HuH-7.5 (cell line): ENCODE measurements around the gene RAB11B.
"Not testable (repeated sequence)": the region's sequence is repeated elsewhere in the genome, so short reads cannot be mapped to it uniquely, and the experiment has no call there.

Experiments used
- DNase-seq: peaks from one replicate; pipeline ENCODE4 v3.0.0; 2011; ENCODE audit warnings: low spot score

Gene RAB11B

DNA sequence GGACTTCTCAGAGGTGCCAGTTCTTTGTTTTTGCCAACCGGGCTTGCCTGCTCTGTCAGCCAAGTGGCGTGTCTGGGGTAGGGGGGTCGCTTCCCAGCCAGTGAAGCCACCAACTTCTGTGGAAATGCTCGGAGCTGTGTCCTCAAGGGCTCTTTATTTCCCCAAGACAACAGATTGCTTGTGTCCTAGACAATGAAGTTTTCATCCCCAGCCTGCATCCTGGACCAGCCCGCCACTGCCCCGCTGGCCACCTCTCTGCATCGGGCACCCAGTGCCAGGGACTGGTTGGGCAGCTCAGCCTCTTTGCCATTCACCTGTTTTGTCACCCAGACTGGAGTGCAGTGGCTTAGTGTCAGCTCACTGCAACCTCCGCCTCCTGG is 3.7 kb downstream of the RAB11B start:
- no peak for DNase-seq

DNA sequence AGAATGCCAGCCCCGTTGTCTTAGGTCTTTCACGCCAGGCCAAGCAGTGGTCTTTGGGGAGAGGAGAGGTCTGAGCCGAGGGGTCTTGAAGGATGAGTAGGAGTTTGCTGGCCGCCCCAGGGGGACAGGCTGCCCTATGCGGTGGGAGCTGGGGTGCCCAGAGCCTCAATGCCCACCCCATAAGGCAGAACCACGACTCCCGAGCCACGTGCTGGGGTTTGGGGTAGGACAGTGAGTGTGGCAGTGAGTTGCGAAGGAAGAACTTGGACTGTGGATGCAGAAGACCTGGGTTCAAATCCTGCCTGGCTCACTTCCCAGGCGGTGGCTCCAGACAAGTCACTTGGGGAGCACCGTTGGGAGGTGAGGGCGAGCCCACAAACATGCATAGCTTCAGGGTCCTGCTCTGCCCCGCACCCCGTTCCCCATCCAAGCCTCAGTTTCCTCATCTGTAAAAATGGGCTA is 5.5 kb downstream of the RAB11B start:
- DNase-seq, result no peak

DNA sequence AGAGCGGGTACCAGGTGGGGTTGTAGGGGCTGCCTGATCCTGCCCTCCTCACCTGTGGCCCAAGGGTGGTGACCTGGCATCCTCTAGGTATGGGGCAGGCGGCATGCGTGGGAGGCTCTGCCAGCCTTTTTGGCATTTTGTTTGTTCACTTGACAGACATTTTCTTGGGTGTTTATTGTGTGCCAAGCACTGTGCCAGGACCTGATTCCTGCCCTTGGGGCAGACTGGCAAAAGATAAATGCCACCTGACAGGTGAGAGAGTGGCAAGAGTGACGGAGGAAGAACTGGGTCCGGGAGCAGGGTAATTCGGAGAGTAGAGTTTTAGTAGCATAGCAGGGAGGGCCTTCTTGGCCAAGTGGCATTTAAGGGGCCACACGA is 6.0 kb downstream of the RAB11B start:
- DNase-seq, result no peak

GRCh38 chr19:8396563-8397203 is 6.5 kb downstream of the RAB11B start:
- peak; percentile 75 for DNase-seq

GRCh38 chr19:8397271-8397670 is 7.1 kb downstream of the RAB11B start:
- no peak for DNase-seq

DNA sequence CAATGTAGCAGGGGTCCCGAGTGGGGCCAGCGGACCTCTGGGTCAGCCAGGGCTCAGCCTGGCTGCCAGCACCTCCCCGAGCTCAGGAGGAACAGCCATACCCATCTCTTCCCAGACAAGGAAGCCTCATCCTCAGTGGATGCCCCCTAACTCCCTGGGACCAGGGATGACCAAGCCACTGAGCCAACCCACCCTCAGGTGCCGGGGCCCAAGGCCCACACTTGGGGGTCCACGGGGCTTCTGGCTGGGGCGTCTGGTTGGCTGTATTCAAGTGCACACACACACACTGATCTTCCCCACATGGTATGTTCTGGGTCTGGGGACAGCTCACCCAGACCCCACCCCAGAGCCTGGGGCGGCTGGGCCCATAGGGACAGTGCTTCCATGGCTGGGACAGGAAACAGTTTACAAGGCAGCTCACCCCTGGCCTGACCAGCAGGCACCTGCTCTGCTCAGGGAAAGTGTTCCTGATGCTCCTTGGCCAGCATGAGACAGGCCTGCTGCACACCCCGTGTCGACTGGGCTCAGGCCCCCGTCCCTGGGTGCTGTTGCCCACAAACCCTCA is 7.7 kb downstream of the RAB11B start:
- no peak for DNase-seq

- no peak for DNase-seq
Observed at GRCh38 chr19:8398311-8398771, 8.2 kb downstream of the RAB11B start.

GRCh38 chr19:8399681-8400188 is 9.6 kb downstream of the RAB11B start:
- no peak for DNase-seq

GRCh38 chr19:8401981-8402411 is 11.8 kb downstream of the RAB11B start:
- DNase-seq, result no peak

- DNase-seq, result no peak
Observed at GRCh38 chr19:8403098-8403819, 13.1 kb downstream of the RAB11B start.

DNA sequence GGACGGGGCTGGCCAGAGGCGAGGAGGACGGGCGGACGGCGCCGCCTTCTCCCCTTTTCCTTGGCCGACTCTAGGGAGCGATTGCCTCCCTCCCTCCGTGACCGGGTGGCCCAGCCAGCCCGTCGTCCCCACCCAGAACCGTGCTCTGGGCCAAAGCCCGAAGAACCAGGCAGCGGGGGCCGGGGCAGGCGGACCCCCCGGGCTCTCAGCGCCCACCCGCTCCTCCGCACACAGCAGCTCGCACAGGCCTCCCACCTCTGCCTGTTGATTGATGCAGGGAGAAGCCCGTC is 13.6 kb downstream of the RAB11B start:
- DNase-seq, result no peak

- no peak for DNase-seq
Observed at GRCh38 chr19:8404391-8405151, 14.4 kb downstream of the RAB11B start.

- DNase-seq, result not testable (repeated sequence)
Observed at GRCh38 chr19:8410718-8411117, 20.6 kb downstream of the RAB11B start.

DNA sequence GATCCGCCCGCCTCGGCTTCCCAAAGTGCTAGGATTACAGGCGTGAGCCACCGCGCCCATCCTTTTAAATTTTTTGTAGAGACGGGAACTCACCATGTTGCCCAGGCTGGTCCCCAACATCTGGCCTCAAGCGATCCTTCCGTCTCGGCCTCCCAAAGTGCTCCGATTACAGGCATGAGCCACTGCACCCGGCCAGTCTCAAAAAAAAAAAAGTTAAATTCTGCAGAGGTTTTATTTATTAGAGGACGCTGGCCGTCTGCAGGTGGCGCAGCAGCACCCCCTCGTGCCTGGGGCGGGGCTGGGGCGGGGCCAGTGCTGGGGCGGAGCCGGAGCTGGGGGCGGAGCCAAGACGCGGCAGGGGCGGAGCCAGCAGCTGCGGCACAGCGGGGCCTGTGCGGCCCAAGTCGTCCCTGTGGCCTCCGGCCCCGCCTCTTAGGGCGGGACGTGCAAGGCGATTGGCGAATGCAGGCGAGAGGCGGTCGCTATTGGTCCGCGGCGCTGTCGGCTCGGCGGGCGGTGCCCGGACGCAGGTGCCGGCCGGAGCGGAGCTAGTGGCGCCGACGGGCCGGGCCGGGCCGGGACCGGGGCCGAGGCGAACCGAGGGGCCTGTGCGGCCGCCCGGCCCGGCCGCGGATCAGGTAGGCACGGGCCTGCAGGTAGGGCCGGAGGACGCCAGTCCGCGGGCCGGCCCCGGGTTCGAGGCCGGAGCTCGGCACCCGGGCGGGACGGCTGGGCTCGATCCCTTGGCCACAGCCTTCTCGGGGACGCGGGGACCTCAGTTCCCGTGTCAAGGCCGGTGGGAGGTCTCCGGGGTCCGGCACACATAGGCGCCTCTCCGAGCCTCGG is 22.8 kb downstream of the RAB11B start, which contains the start of gene MARCHF2:
MARCHF2 (plus strand) TSS at position 523 of the 846 bp plus-strand sequence. CDS start 8,536 bp downstream, outside the sequence.
- peak; percentile 95 for DNase-seq

GRCh38 chr19:8413629-8413995 is 23.5 kb downstream of the RAB11B start:
- DNase-seq, result no peak

- DNase-seq, result no peak
Observed at GRCh38 chr19:8416796-8417195, 26.6 kb downstream of the RAB11B start.

DNA sequence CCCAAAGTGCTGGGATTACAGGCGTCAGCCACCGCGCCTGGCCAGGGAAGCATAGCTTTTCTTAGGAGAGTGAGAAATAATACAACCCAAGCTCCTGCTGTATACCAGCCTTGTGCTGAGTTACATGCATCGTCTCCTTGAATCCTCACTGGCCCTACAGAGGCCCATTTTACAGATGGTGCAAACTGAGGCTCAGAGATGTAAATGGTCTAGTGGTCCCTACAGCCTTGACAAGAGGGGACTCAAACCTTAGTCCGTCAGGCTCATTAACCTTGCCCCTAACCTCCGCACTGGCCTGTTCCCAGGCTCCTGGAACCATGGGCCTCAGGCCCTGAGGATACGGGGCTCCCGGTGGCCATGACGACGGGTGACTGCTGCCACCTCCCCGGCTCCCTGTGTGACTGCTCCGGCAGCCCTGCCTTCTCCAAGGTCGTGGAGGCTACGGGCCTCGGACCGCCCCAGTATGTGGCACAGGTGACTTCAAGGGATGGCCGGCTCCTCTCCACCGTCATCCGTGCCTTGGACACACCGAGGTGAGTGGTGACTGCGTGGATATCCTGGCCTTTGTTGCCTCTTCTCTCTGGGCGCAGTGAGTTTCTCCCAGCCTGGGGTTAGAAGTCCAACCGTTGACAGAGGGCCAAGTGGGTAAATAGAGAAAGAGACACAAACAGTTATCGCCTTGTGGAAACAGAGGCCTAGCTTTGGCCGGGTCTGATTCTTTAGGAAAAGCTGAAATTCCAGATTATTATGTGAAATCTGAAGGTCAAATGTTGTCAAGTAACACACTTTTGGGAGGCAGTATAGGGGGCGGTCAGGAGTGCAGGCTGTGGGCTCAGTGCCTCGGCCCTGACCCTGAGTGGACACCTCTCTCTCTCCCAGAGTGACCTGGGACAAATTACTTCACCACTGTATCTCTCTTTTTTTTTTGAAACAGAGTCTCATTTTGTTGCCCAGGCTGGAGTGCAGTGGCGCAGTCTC is 31.6 kb downstream of the RAB11B start:
- no peak for DNase-seq

DNA sequence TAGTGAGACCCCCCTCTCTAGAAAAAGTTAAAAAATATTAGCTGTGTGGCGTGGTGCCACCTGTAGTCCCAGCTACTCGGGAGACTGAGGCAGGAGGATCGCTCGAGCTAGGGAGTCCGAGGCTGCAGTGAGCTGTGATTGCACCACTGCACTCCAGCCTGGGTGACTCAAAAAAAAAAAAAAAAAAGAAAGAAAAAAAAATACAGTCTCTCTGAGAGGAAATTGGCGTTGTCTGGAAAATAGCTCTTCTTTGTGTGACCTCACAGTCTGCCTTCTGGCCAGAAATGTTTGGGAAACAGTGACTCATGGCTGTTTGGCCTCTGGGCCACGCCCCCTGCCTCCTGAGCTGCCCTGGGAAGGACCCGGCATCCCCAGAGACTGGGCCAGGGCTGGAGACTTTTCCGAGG is 33.7 kb downstream of the RAB11B start:
- DNase-seq, result peak; percentile 71

DNA sequence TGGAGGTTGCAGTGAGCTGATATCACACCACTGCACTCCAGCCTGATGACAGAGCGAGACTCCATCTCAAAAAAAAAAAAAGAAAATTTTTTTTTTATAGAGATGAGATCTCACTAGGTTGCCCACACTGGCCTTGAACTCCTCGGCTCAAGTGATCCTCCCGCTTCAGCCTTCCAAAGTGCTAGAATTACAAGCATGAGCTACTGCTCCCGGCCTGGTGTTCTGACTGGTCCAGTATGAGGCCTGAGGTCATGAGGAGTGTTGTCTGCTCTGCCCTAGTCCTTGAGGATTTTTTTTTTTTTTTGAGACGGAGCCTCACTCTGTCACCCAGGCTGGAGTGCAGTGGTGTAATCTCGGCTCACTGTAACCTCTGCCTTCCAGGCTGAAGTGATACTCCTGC is 35.2 kb downstream of the RAB11B start:
- not testable (repeated sequence) for DNase-seq

GRCh38 chr19:8426283-8426682 is 36.1 kb downstream of the RAB11B start:
- DNase-seq, result no peak
